HepG2 (cell line): ENCODE data around the gene KRTAP22-2. TPM values are rescaled to one million over a fixed set of nuclear protein-coding genes. Genes with fewer than 3 reads are reported as not detected.

Source experiments
- AGO1 ChIP-seq: fragments of 200-400 bp; formaldehyde crosslinking; IDR thresholded peaks from 2 replicates; pipeline ENCODE4 v1.6.1; 2017; ENCODE audit warnings: mild to moderate bottlenecking, low read depth, low read length, moderate library complexity; ENCODE audit not compliant: poor library complexity, severe bottlenecking
- FOXO1 ChIP-seq: sonication (generic); formaldehyde crosslinking; IDR thresholded peaks from 2 replicates; pipeline ENCODE4 v1.4.0; 2020; ENCODE audit warnings: missing genetic modification reagents
- MLLT10 ChIP-seq: sonication (generic); formaldehyde crosslinking; IDR thresholded peaks from 2 replicates; pipeline ENCODE4 v1.4.0; 2020; ENCODE audit warnings: missing genetic modification reagents
- NKX3-1 ChIP-seq: sonication (generic); formaldehyde crosslinking; IDR thresholded peaks from 2 replicates; pipeline ENCODE4 v1.5.0; 2020; ENCODE audit warnings: missing genetic modification reagents
- ZBTB8A ChIP-seq: sonication (generic); formaldehyde crosslinking; IDR thresholded peaks from 2 replicates; pipeline ENCODE4 v1.4.0; 2020; ENCODE audit warnings: mild to moderate bottlenecking, low read depth, missing genetic modification reagents, borderline replicate concordance
- ZMYM3 ChIP-seq: sonication (generic); formaldehyde crosslinking; IDR thresholded peaks from 2 replicates; pipeline ENCODE4 v1.5.1; 2020; ENCODE audit warnings: mild to moderate bottlenecking, missing genetic modification reagents
- ZNF251 ChIP-seq: sonication (generic); formaldehyde crosslinking; IDR thresholded peaks from 2 replicates; pipeline ENCODE4 v1.9.0; 2021; ENCODE audit warnings: mild to moderate bottlenecking, missing genetic modification reagents
- ZNF44 ChIP-seq: sonication (generic); formaldehyde crosslinking; IDR thresholded peaks from 2 replicates; pipeline ENCODE4 v1.5.1; 2020; ENCODE audit warnings: mild to moderate bottlenecking, missing genetic modification reagents
- ZNF530 ChIP-seq: sonication (generic); formaldehyde crosslinking; IDR thresholded peaks from 2 replicates; pipeline ENCODE4 v1.5.0; 2020; ENCODE audit warnings: low read depth, mild to moderate bottlenecking, missing genetic modification reagents
- polyA plus RNA-seq, 8 experiments: library from polyadenylated mRNA; depleted of rRNA in 3 of 8; stranded (reverse) in 7 of 8; unstranded in 1 of 8; fragments of >200 nt; fragmentation: Illumina TruSeq in 4 of 8; extraction: Trizol in 4 of 8; gene quantifications; 2 replicates each; pipeline versions ENCODE4 v1.2.1 to v1.2.3, GENCODE V29; 2011 to 2016; ENCODE audit warnings: low read depth in 4 of 8, missing spikeins in 1 of 8, mixed read lengths in 1 of 8; ENCODE audit not compliant: insufficient read depth in 1 of 8
- total RNA-seq, 5 experiments: library from RNA; depleted of rRNA; stranded (reverse); fragments of >200 nt; fragmentation: Illumina TruSeq; extraction: Trizol; gene quantifications; 2 replicates each; pipeline ENCODE4 v1.2.3, GENCODE V29; 2016; ENCODE audit warnings: low read depth in 1 of 5
- TF ChIP-seq, protein P1 (sequence below), 2 experiments: fragments of 450-650 bp in 1 of 2; sonication (generic) in 1 of 2; formaldehyde crosslinking in 1 of 2; IDR thresholded peaks; 2 replicates each; pipeline versions ENCODE4 v1.6.1 to v1.8.0; 2016 to 2022; ENCODE audit warnings: antibody characterized with exemption in 1 of 2, mild to moderate bottlenecking in 1 of 2, missing genetic modification reagents in 1 of 2
- TF ChIP-seq, protein P2 (sequence below): sonication (generic); formaldehyde crosslinking; IDR thresholded peaks from 2 replicates; pipeline ENCODE4 v1.5.0; 2020; ENCODE audit warnings: missing genetic modification reagents
- TF ChIP-seq, protein P3 (sequence below): sonication (generic); formaldehyde crosslinking; IDR thresholded peaks from 2 replicates; pipeline ENCODE4 v1.4.0; 2020; ENCODE audit warnings: missing genetic modification reagents
- TF ChIP-seq, protein P4 (sequence below): sonication (generic); formaldehyde crosslinking; IDR thresholded peaks from 2 replicates; pipeline ENCODE4 v1.8.0; 2022; ENCODE audit warnings: missing genetic modification reagents, mild to moderate bottlenecking, borderline replicate concordance
- TF ChIP-seq, protein P5 (sequence below): sonication (generic); formaldehyde crosslinking; IDR thresholded peaks from 2 replicates; pipeline ENCODE4 v1.9.0; 2022; ENCODE audit warnings: low read depth, missing genetic modification reagents

Gene KRTAP22-2
- total and polyA plus RNA-seq, 2 of the 13 experiments (the other 11 are each of a cell fraction or from before 2014, with no cell fraction given), result not detected

- TF ChIP-seq, protein P1, sequence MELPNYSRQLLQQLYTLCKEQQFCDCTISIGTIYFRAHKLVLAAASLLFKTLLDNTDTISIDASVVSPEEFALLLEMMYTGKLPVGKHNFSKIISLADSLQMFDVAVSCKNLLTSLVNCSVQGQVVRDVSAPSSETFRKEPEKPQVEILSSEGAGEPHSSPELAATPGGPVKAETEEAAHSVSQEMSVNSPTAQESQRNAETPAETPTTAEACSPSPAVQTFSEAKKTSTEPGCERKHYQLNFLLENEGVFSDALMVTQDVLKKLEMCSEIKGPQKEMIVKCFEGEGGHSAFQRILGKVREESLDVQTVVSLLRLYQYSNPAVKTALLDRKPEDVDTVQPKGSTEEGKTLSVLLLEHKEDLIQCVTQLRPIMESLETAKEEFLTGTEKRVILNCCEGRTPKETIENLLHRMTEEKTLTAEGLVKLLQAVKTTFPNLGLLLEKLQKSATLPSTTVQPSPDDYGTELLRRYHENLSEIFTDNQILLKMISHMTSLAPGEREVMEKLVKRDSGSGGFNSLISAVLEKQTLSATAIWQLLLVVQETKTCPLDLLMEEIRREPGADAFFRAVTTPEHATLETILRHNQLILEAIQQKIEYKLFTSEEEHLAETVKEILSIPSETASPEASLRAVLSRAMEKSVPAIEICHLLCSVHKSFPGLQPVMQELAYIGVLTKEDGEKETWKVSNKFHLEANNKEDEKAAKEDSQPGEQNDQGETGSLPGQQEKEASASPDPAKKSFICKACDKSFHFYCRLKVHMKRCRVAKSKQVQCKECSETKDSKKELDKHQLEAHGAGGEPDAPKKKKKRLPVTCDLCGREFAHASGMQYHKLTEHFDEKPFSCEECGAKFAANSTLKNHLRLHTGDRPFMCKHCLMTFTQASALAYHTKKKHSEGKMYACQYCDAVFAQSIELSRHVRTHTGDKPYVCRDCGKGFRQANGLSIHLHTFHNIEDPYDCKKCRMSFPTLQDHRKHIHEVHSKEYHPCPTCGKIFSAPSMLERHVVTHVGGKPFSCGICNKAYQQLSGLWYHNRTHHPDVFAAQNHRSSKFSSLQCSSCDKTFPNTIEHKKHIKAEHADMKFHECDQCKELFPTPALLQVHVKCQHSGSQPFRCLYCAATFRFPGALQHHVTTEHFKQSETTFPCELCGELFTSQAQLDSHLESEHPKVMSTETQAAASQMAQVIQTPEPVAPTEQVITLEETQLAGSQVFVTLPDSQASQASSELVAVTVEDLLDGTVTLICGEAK (IDR thresholded peaks at IDR 0.05), result no peak
- TF ChIP-seq, protein P1 (CRISPR knock-in tag; IDR thresholded peaks at IDR 0.05), result no peak
- TF ChIP-seq NKX3-1 (CRISPR knock-in tag) (no peak), ZNF530 (no peak), ZBTB8A (no peak), FOXO1 (CRISPR knock-in tag) (no peak), MLLT10 (CRISPR knock-in tag) (no peak), ZNF251 (CRISPR knock-in tag) (no peak), ZNF44 (no peak), AGO1 (no peak), ZMYM3 (CRISPR knock-in tag) (no peak)
- TF ChIP-seq, protein P2, sequence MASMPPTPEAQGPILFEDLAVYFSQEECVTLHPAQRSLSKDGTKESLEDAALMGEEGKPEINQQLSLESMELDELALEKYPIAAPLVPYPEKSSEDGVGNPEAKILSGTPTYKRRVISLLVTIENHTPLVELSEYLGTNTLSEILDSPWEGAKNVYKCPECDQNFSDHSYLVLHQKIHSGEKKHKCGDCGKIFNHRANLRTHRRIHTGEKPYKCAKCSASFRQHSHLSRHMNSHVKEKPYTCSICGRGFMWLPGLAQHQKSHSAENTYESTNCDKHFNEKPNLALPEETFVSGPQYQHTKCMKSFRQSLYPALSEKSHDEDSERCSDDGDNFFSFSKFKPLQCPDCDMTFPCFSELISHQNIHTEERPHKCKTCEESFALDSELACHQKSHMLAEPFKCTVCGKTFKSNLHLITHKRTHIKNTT (CRISPR knock-in tag), result no peak
- TF ChIP-seq, protein P3, sequence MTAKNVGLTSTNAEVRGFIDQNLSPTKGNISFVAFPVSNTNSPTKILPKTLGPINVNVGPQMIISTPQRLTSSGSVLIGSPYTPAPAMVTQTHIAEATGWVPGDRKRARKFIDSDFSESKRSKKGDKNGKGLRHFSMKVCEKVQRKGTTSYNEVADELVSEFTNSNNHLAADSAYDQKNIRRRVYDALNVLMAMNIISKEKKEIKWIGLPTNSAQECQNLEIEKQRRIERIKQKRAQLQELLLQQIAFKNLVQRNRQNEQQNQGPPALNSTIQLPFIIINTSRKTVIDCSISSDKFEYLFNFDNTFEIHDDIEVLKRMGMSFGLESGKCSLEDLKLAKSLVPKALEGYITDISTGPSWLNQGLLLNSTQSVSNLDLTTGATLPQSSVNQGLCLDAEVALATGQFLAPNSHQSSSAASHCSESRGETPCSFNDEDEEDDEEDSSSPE (CRISPR knock-in tag), result no peak
- TF ChIP-seq, protein P4, sequence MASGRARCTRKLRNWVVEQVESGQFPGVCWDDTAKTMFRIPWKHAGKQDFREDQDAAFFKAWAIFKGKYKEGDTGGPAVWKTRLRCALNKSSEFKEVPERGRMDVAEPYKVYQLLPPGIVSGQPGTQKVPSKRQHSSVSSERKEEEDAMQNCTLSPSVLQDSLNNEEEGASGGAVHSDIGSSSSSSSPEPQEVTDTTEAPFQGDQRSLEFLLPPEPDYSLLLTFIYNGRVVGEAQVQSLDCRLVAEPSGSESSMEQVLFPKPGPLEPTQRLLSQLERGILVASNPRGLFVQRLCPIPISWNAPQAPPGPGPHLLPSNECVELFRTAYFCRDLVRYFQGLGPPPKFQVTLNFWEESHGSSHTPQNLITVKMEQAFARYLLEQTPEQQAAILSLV (CRISPR knock-in tag), result no peak
- TF ChIP-seq, protein P5, sequence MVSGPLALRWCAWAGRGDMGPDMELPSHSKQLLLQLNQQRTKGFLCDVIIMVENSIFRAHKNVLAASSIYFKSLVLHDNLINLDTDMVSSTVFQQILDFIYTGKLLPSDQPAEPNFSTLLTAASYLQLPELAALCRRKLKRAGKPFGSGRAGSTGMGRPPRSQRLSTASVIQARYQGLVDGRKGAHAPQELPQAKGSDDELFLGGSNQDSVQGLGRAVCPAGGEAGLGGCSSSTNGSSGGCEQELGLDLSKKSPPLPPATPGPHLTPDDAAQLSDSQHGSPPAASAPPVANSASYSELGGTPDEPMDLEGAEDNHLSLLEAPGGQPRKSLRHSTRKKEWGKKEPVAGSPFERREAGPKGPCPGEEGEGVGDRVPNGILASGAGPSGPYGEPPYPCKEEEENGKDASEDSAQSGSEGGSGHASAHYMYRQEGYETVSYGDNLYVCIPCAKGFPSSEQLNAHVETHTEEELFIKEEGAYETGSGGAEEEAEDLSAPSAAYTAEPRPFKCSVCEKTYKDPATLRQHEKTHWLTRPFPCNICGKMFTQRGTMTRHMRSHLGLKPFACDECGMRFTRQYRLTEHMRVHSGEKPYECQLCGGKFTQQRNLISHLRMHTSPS (CRISPR knock-in tag), result no peak
- TF ChIP-seq, all 625 proteins: peak for 0
Observed at GRCh38 chr21:30612132-30612531, 21.9 kb upstream of the KRTAP22-2 start (continued).
